GM23338 (cell line): ENCODE measurements around the gene PKD2L2. TPM values are rescaled to one million over a fixed set of nuclear protein-coding genes. Genes with fewer than 3 reads are reported as not detected.

Experiments used
- ATAC-seq: fragments of 200-7000 bp; cut with Tn5 transposase; 3 replicates; pipeline ENCODE4 v1.9.1; 2020
- DNase-seq: peaks from one replicate; pipeline ENCODE4 v3.0.0-alpha.2; 2015; ENCODE audit warnings: low spot score
- H2AFZ ChIP-seq: fragments of 200-600 bp; sonication (generic); 2 replicates; pipeline ENCODE4 v1.8.0; 2016; ENCODE audit warnings: antibody characterized with exemption, mild to moderate bottlenecking, moderate library complexity
- H3F3A ChIP-seq: fragments of 200-600 bp; sonication (generic); replicated peaks from 2 replicates; pipeline ENCODE4 v1.8.0; 2017; ENCODE audit warnings: antibody characterized with exemption, mixed run types, low read depth
- H3K27ac ChIP-seq: fragments of 200-600 bp; sonication (generic); 2 replicates; pipeline ENCODE4 v1.6.1; 2016; ENCODE audit warnings: low read depth
- H3K27me3 ChIP-seq: fragments of 200-600 bp; sonication (generic); 2 replicates; pipeline ENCODE4 v1.8.0; 2016; ENCODE audit warnings: mild to moderate bottlenecking, mixed run types, moderate library complexity; ENCODE audit not compliant: insufficient read depth
- H3K36me3 ChIP-seq: fragments of 200-600 bp; sonication (generic); 2 replicates; pipeline ENCODE4 v1.8.0; 2016; ENCODE audit warnings: mild to moderate bottlenecking; ENCODE audit not compliant: insufficient read depth
- H3K4me1 ChIP-seq: fragments of 200-600 bp; sonication (generic); 2 replicates; pipeline ENCODE4 v1.8.0; 2016; ENCODE audit warnings: mild to moderate bottlenecking, moderate library complexity; ENCODE audit not compliant: insufficient read depth
- H3K4me2 ChIP-seq: fragments of 200-600 bp; sonication (generic); 2 replicates; pipeline ENCODE4 v1.7.1; 2017; ENCODE audit warnings: mixed run types
- H3K4me3 ChIP-seq: fragments of 200-600 bp; sonication (generic); 2 replicates; pipeline ENCODE4 v1.6.1; 2016; ENCODE audit warnings: mixed run types
- H3K79me2 ChIP-seq: fragments of 200-600 bp; sonication (generic); replicated peaks from 2 replicates; pipeline ENCODE4 v1.8.0; 2017; ENCODE audit warnings: mild to moderate bottlenecking; ENCODE audit not compliant: insufficient read depth
- H3K9me2 ChIP-seq: fragments of 200-600 bp; sonication (generic); 2 replicates; pipeline ENCODE4 v1.8.0; 2017; ENCODE audit not compliant: insufficient read depth
- H4K20me1 ChIP-seq: fragments of 200-600 bp; sonication (generic); replicated peaks from 2 replicates; pipeline ENCODE4 v1.8.0; 2017; ENCODE audit warnings: mild to moderate bottlenecking; ENCODE audit not compliant: insufficient read depth
- H3K27ac Mint-ChIP-seq: 2 replicates; pipeline ENCODE4 v1.8.0; 2020; ENCODE audit warnings: inconsistent platforms, mild to moderate bottlenecking, moderate library complexity, mixed read lengths
- H3K27me3 Mint-ChIP-seq: 3 replicates; pipeline ENCODE4 v1.8.0; 2022; ENCODE audit warnings: low read depth, mild to moderate bottlenecking, moderate library complexity, mixed read lengths, inconsistent platforms; ENCODE audit not compliant: insufficient read depth, poor library complexity
- H3K36me3 Mint-ChIP-seq: 3 replicates; pipeline ENCODE4 v1.8.0; 2021; ENCODE audit warnings: low read depth, mild to moderate bottlenecking, inconsistent platforms, moderate library complexity, mixed read lengths
- H3K4me1 Mint-ChIP-seq: 3 replicates; pipeline ENCODE4 v1.8.0; 2020; ENCODE audit warnings: mild to moderate bottlenecking, inconsistent platforms, mixed read lengths
- H3K4me3 Mint-ChIP-seq: 3 replicates; pipeline ENCODE4 v1.8.0; 2021; ENCODE audit warnings: moderate library complexity, mild to moderate bottlenecking, inconsistent platforms, mixed read lengths
- H3K9me3 Mint-ChIP-seq: 3 replicates; pipeline ENCODE4 v1.8.0; 2020; ENCODE audit warnings: moderate library complexity, mild to moderate bottlenecking, inconsistent platforms, mixed read lengths
- CTCF ChIP-seq, 2 experiments: fragments of 200-600 bp in 1 of 2; sonication (generic) in 1 of 2; conservative IDR thresholded peaks; 2 replicates each; pipeline versions ENCODE4 v1.5.1 to v1.6.1; 2016 to 2017; ENCODE audit warnings: antibody characterized with exemption in 2 of 2, low read depth in 2 of 2, mild to moderate bottlenecking in 2 of 2, moderate library complexity in 1 of 2
- ETS1 ChIP-seq: IDR thresholded peaks from 2 replicates; pipeline ENCODE4 v1.6.1; 2016; ENCODE audit warnings: antibody characterized with exemption
- EZH2phosphoT487 ChIP-seq: fragments of 200-600 bp; sonication (generic); IDR thresholded peaks from one replicate; pipeline ENCODE4 v1.8.1; 2018; ENCODE audit warnings: antibody characterized with exemption; ENCODE audit not compliant: unreplicated experiment
- POLR2AphosphoS5 ChIP-seq: IDR thresholded peaks from 2 replicates; pipeline ENCODE4 v1.6.1; 2016; ENCODE audit warnings: antibody characterized with exemption, low read depth
- STAT1 ChIP-seq: IDR thresholded peaks from one replicate; pipeline ENCODE4 v1.6.1; 2016; ENCODE audit warnings: antibody characterized with exemption; ENCODE audit not compliant: unreplicated experiment
- ZNF114 ChIP-seq: fragments of 250-450 bp; sonication (Bioruptor Pico); IDR thresholded peaks from 2 replicates; pipeline ENCODE4 v1.5.0; 2020; ENCODE audit warnings: mild to moderate bottlenecking, moderate library complexity
- ZNF331 ChIP-seq: fragments of 250-450 bp; sonication (Bioruptor Pico); IDR thresholded peaks from 2 replicates; pipeline ENCODE4 v1.5.0; 2020; ENCODE audit warnings: low read depth, mild to moderate bottlenecking, moderate library complexity
- ZNF462 ChIP-seq: fragments of 250-450 bp; sonication (Bioruptor Pico); IDR thresholded peaks from 2 replicates; pipeline ENCODE4 v1.5.0; 2020; ENCODE audit warnings: mild to moderate bottlenecking, moderate library complexity
- polyA plus RNA-seq: library from polyadenylated mRNA; unstranded; fragments of >200 nt; fragmentation: Nextera tagmentation; extraction: Ambion mirVana; gene quantifications from 2 replicates; pipeline ENCODE4 v1.2.1, GENCODE V29; 2016
- total RNA-seq: library from RNA; depleted of rRNA; stranded (reverse); fragments of >200 nt; shearing (Covaris generic); gene quantifications from 2 replicates; pipeline ENCODE4 v1.2.3, GENCODE V29; 2014
- TF ChIP-seq, protein P1 (sequence below): IDR thresholded peaks from one replicate; pipeline ENCODE4 v1.6.1; 2018; ENCODE audit warnings: antibody characterized with exemption; ENCODE audit not compliant: unreplicated experiment

Gene PKD2L2
- total and polyA plus RNA-seq, 2 experiments from 2014 or later = 0.16 TPM; not detected in 1

DNA sequence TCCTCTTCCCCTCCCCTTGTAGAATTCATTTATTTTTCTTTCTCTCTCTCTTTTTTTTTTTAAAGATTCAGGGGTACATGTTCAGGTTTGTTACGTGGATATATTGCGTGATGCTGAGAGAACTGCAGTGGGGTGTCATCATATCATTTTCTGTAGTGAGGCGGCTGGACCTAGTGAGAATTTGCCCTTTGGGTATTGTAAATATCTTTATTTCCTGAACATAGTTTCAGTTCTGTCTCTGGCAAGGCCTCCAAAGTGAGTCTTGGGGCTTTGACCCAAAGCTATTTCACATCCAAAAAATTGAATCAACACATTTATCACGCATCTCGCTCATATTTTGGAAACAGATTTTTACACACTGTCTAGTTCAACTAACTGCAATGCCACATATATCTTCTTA, 47.0 kb upstream of the PKD2L2 start (continued):
- TF ChIP-seq ZNF462 (CRISPR knock-in tag) (no peak), EZH2phosphoT487 (no peak), ZNF114 (CRISPR knock-in tag) (no peak), ZNF331 (CRISPR knock-in tag) (no peak), CTCF (conservative IDR thresholded peaks at IDR 0.05; ENCODE audit: low read depth in 2 of 2) (no peak)

- Histone ChIP-seq H3K4me2 (no peak overlapping the region), H3K9me2 (no peaks in the 10 kb centered on the region), H3K27me3 (no peaks in the 10 kb centered on the region), H3F3A (no peaks in the 10 kb centered on the region), H4K20me1 (no peaks in the 10 kb centered on the region), H3K79me2 (no peaks in the 10 kb centered on the region), H3K27ac (no peak overlapping the region), H3K36me3 (no peaks in the 10 kb centered on the region), H3K4me1 (no peaks in the 10 kb centered on the region), H2AFZ (no peak overlapping the region), H3K4me3 (no peak overlapping the region)
- H3K4me3 Mint-ChIP-seq = no peak overlapping the region
- H3K27me3 Mint-ChIP-seq = no peaks in the 10 kb centered on the region
- H3K36me3 Mint-ChIP-seq = no peaks in the 10 kb centered on the region
- no peak for ATAC-seq
- H3K4me1 Mint-ChIP-seq = no peaks in the 10 kb centered on the region
- no peak overlapping the region for H3K27ac Mint-ChIP-seq
- no peaks in the 10 kb centered on the region for H3K9me3 Mint-ChIP-seq
- no peak for DNase-seq
- TF ChIP-seq, protein P1, sequence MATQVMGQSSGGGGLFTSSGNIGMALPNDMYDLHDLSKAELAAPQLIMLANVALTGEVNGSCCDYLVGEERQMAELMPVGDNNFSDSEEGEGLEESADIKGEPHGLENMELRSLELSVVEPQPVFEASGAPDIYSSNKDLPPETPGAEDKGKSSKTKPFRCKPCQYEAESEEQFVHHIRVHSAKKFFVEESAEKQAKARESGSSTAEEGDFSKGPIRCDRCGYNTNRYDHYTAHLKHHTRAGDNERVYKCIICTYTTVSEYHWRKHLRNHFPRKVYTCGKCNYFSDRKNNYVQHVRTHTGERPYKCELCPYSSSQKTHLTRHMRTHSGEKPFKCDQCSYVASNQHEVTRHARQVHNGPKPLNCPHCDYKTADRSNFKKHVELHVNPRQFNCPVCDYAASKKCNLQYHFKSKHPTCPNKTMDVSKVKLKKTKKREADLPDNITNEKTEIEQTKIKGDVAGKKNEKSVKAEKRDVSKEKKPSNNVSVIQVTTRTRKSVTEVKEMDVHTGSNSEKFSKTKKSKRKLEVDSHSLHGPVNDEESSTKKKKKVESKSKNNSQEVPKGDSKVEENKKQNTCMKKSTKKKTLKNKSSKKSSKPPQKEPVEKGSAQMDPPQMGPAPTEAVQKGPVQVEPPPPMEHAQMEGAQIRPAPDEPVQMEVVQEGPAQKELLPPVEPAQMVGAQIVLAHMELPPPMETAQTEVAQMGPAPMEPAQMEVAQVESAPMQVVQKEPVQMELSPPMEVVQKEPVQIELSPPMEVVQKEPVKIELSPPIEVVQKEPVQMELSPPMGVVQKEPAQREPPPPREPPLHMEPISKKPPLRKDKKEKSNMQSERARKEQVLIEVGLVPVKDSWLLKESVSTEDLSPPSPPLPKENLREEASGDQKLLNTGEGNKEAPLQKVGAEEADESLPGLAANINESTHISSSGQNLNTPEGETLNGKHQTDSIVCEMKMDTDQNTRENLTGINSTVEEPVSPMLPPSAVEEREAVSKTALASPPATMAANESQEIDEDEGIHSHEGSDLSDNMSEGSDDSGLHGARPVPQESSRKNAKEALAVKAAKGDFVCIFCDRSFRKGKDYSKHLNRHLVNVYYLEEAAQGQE = no peak
- TF ChIP-seq ZNF114 (CRISPR knock-in tag) (no peak), POLR2AphosphoS5 (no peak), ETS1 (no peak), STAT1 (no peak)
These were observed 45.5 kb upstream of the PKD2L2 start for GRCh38 chr5:137843676-137844299.
